GM12875 (cell line): ENCODE measurements around the gene NR1H3.

Experiments
- H3K4me3 ChIP-seq: one replicate; pipeline ENCODE4 v1.5.1; 2011; ENCODE audit warnings: low read depth, low read length, control low read depth
- CTCF ChIP-seq: IDR thresholded peaks from 2 replicates; pipeline ENCODE4 v1.5.1; 2011; ENCODE audit warnings: low read depth, mild to moderate bottlenecking, control low read depth, inconsistent platforms, low read length, moderate library complexity, borderline replicate concordance; ENCODE audit not compliant: insufficient read depth

Gene NR1H3

GRCh38 chr11:47220401-47220821 lies 37.4 kb upstream of the NR1H3 start:
- TF ChIP-seq CTCF = no peak
- H3K4me3 ChIP-seq = no peak overlapping the region

- no peak overlapping the region for H3K4me3 ChIP-seq
Observed at GRCh38 chr11:47222696-47223095, 35.1 kb upstream of the NR1H3 start.

GRCh38 chr11:47225552-47226400 lies 32.0 kb upstream of the NR1H3 start:
- no peak for TF ChIP-seq CTCF
- H3K4me3 ChIP-seq = no peak overlapping the region

More at GRCh38 chr11:47222696-47223095, 35.1 kb upstream of the NR1H3 start:
- TF ChIP-seq CTCF = no peak

- H3K4me3 ChIP-seq = no peak overlapping the region
- TF ChIP-seq CTCF = no peak
Observed at GRCh38 chr11:47229161-47229560, 28.6 kb upstream of the NR1H3 start.

GRCh38 chr11:47233051-47233450 lies 24.7 kb upstream of the NR1H3 start:
- no peak for TF ChIP-seq CTCF
- H3K4me3 ChIP-seq = no peak overlapping the region

- TF ChIP-seq CTCF = peak; percentile 17; the same call in 1 of the 2 replicates
- H3K4me3 ChIP-seq = no peak overlapping the region
Observed at GRCh38 chr11:47233989-47234668, 23.7 kb upstream of the NR1H3 start.
